GM19239 (cell line): ENCODE results near the gene DOC2A.

Source experiments
- DNase-seq: peaks from one replicate; pipeline ENCODE4 v3.0.0; 2011; ENCODE audit warnings: low spot score; ENCODE audit not compliant: insufficient read length
- FAIRE-seq: peaks from 2 replicates; lab custom pipeline; 2011; peaks lifted over from hg19 to GRCh38; lab: Jason Lieb, UNC

Gene DOC2A

GRCh38 chr16:30006659-30007377 is 4.0 kb downstream of the DOC2A start:
- FAIRE-seq (no peak), DNase-seq (no peak)

DNA sequence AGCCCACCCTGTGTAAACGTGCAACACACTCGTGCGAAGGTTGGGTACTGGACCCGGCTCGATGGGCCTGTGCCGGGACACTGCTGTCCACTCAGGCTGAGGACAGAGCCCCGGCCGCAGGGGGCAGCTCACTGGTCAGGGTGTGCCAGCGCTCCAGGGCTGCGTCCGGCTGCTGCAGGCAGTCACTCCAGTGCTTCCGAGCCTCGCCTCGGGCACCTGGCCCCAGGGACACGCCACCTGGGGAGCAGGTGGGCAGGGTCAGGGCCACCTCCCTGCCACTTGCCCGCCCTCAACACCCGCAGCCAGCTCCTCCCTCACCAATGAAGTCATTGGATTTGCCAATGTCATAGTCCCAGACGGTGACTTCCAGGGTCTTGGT is 4.7 kb downstream of the DOC2A start:
- FAIRE-seq (no peak), DNase-seq (no peak)

DNA sequence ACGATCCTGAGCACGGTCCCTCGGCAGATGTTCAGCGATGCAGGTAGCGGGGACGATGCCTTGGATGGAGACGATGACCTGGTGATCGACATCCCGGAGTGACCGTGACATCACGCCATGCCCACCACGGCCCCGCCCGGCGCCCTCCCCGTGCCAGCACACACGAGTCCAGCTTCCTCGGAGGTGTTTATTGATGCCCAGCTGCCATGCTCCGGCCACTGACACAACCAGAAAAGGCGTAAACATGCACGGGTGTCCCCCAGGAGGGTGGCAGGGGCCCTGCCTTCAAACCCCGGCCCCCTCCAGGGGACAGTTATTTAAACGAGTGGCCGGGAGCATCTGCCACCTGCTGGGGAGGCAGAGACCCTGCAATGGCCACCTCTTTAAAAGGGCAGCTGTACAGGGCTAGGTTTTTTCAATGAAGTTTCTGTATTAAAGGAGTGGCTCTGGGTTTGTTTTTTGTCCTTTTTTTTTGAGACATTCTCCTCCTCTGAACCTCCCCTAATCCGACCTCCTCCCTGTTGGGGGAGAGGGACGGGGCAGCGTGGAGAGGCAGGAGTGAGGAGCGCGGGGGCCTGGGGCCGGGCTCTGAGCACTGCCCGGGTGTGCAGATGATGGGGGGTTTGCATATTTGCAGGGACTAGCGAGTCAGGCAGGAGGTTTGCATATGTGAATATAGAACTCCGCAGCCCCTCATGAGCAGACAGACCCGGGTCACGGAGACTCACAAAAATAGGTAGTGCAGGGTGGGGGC is 5.3 kb downstream of the DOC2A start:
- FAIRE-seq (peak; percentile 45), DNase-seq (peak; percentile 84)

GRCh38 chr16:30004811-30005242 is 6.0 kb downstream of the DOC2A start:
- FAIRE-seq, result no peak
- no peak for DNase-seq

- FAIRE-seq (no peak), DNase-seq (no peak)
These were observed 6.4 kb downstream of the DOC2A start for GRCh38 chr16:30004424-30004776.

DNA sequence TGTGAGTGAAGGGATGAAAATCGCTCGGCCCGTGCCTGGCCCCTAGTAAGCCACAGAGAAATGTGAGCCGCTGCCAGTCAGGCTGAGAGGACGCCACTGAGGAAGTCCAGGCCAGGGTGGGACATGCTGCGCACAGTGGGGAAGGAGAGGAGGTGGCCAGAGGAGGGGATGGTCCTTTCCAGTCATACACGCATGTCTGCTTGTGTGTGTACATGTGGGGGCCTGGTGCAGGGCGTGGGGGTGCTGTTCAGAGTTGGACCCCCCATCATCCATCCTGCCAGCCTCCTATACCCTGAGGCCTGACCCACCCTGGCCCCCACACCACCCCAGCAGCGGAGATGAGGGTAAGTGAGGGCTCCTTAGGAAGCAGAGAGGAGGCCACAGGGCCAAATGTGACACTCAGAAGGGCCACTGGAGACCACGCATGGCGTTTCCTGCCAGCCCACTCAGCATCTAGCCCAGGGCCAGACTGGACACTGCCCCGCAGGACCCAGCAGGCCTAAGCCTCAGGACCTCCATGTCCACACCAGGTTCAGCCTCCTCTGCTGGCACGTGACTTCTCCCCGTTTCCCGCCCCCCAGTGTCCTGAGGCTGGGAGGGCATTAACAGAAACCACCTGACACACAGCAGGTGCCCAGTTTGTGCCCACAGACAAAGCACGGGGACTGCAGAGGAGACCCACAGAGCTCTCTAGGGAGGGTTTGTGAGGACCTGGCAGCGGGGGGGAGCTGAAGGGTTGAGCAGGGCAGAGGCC is 7.0 kb downstream of the DOC2A start:
- DNase-seq, result no peak
- no peak for FAIRE-seq

GRCh38 chr16:30002614-30003346 is 8.0 kb downstream of the DOC2A start:
- DNase-seq (no peak), FAIRE-seq (no peak)

DNA sequence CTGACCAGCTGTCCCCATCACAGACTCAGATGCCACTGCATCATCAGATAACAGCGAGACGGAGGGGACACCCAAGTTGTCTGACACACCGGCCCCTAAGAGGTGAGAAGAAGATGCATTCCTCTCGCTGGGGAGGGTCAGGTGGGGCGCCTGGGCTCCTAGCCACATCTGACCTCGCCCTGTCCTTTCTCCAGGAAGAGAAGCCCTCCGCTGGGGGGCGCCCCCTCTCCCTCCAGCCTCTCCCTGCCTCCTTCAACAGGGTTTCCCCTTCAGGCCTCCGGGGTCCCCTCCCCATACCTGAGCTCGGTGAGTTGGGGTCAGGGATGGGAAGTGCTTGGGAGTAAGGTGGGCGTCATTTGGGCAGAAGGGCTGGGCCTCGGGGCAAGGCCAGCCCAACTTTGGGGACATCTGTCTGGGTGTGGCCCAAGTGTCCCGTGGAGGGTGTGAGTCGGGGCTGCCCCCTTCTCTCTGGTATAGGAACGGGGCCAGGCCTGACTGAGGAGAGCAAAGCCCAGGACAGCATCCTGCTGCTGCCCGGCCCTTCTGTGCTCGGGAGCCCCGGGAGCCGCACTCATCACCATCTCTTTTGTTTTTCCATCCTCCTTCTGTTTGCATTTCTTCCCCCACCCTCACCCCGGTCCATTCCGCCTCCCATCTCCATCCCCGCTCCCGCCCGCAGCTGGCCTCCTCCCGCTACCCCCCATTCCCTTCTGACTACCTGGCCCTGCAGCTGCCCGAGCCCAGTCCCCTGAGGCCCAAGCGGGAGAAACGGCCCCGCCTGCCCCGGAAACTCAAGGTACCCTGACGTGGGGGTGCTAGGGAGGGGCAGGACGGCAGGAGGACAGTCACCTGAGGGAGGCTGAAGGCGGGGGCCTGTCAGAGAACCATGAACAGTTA is 9.8 kb downstream of the DOC2A start:
- FAIRE-seq (no peak), DNase-seq (no peak)

- no peak for DNase-seq
- no peak for FAIRE-seq
These were observed 11.2 kb downstream of the DOC2A start for GRCh38 chr16:29999605-30000004.

GRCh38 chr16:29996766-29997250 is 14.0 kb downstream of the DOC2A start:
- FAIRE-seq, result no peak
- DNase-seq, result no peak

DNA sequence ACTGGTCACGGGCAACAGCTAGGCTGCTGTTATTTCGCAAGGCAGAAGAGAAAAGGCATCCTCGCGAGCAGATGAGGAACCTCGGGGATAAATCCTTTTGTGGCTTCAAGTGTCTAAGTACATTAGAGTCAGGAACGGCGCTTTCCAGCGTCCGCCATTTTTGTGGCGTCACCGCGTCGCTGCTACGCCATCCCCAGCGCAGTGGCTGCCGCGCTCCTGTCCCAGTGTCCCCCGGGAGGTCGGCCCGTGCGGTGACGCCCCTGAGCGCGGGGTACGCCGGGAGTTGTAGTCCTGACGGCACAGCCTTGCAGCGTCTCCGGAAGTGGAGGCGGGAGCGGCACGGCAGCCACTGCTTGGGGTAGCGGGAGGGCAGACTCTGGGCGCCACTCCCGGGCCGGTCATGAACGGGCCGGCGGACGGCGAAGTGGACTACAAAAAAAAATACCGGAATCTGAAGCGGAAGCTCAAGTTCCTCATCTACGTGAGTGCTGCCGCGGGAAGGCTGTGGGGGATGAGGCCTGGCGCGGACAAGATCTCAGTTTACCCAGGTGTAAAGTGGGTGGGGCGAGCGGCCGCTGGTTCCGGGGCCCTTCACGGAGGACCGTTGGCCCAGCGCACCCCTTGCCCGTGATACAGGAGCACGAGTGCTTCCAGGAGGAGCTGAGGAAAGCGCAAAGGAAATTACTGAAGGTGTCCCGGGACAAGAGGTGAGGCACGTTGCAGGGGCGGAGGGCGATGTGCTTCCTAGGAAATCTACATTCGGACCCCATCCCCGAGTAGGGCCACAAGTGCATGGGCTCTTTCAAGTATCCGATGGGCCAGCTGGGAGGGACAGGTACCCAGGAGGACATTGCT is 14.7 kb downstream of the DOC2A start, which contains the start of gene INO80E:
Gene INO80E, plus strand, starts transcription at position 331 of the 855 bp plus-strand sequence. Its CDS starts 70 bp downstream, at position 401.
- DNase-seq, result peak; percentile 99
- FAIRE-seq, result peak; percentile 95

- DNase-seq, result peak; percentile 93
These were observed 15.4 kb downstream of the DOC2A start, which contains the start of gene HIRIP3 for GRCh38 chr16:29995324-29995910. HIRIP3 (minus strand) TSS chr16:29995617; CDS start chr16:29995605, 12 bp downstream.

DNA sequence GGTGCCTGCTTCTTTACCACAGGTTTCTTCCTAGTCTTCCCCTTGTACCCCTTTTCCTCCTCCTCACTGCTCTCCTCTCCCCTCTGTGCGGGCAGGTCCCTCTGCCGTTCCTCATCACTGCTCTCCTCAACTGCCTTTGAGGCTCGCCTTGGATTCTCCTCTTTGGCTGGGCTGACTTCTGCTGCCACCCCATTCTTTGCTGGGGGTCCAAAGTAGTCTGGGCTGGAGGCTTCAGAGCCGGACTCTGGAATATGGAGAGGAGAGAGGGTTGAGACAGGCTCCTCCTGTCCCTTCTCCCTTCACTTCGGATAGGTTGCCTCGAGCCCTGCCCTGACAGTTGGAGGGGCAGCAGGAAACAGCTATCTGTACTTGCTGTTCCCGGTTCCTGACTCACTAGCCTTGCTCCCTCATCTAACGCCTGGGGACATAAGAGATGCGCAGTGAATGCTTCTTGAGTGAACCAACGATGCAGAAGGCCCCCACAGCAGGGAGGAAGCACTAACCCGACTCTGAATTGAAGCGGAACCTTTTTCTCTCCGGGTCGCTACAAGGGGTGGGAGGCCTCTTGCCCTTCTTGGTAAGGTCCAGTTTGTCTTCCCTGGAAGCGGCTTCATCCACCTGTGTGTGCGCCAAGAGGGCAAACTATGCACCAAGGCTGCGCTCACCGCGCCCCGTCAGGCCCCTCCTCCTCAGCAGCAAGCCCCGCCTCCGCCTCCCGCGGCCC is 16.1 kb downstream of the DOC2A start:
- FAIRE-seq, result no peak
- no peak for DNase-seq

More at GRCh38 chr16:29995324-29995910, 15.4 kb downstream of the DOC2A start, which contains the start of gene HIRIP3:
- no peak for FAIRE-seq

DNA sequence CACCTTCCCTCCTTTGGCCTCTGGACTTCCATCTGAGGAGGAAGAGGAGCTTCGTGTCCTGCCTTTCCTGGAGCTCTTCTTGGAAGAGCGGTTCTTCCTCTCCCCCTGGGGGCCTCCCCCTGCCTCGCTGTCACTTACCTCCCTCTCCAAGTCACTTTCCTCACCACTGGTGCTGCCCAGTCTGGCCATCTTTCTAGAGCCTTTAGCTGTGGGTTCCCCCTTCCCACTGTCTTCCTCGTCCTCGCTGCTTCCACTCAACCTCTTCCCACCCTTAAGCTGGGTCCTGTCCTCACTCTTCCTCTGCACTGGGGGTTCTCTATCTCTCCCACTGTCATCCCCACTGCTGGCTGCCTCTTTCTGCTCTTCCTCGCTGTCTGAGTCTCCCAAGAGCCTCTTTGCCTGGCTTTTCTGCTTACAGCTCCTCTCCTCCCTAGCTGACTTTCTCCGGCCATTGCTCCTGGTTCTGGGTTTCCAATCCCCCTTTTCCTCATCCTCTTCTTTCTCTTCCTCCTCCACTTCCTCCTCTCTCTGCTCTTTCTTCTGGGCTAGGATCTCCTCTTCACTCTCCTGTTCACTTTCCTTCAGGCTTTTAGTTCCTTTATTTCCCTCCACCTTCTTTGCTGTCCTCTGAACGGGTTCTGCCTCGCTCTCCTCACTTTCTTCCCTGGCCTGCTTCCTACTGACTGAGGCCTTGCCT is 16.8 kb downstream of the DOC2A start:
- no peak for FAIRE-seq

DNA sequence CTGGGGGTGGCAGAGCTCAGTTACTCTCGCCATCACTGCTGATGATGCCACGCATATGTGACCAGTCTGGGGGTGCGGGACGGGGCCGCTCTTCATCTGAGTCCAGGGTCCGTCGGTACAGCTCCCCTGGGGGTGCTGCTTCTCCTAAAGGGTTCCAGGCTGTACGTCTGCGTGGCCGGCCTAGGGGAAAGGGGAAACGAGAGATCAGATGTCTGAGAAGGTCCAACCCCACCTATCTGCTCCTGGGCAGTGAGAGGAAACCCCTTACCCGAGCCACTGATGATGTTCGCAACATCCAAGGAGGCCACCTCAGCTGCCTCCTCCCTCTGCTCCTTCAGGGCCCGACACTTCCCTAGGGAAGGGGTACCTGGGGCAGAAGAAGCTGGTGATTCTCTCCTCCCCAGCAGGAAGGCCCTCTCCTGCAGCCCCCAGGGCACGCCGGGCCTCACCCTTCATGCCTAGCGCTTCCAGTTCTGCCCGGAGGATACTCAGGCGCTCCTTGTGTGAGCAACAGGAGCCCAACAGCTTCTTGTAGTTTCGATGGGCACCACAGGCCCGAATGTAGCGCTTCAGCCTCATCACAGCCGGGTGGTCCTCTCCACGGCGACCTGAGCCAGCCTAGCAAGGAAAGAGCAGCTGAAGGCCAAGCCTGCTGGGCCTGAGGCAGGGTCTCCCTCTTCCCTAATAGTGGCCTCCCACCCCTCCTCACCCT is 17.5 kb downstream of the DOC2A start:
- FAIRE-seq, result no peak

More for the DNA sequence above, 16.8 kb downstream of the DOC2A start:
- DNase-seq, result no peak

More for the DNA sequence above, 17.5 kb downstream of the DOC2A start:
- DNase-seq, result no peak
